ENCODE results near the gene NOS3. TPM values are rescaled to one million over a fixed set of nuclear protein-coding genes. Genes with fewer than 3 reads are reported as not detected.

The NOS3 gene
- total and polyA plus RNA-seq, 9 of the 15 experiments (the other 6 are each of a cell fraction or from before 2014, with no cell fraction given): 1.1 to 121 (median 23.6) TPM

DNA sequence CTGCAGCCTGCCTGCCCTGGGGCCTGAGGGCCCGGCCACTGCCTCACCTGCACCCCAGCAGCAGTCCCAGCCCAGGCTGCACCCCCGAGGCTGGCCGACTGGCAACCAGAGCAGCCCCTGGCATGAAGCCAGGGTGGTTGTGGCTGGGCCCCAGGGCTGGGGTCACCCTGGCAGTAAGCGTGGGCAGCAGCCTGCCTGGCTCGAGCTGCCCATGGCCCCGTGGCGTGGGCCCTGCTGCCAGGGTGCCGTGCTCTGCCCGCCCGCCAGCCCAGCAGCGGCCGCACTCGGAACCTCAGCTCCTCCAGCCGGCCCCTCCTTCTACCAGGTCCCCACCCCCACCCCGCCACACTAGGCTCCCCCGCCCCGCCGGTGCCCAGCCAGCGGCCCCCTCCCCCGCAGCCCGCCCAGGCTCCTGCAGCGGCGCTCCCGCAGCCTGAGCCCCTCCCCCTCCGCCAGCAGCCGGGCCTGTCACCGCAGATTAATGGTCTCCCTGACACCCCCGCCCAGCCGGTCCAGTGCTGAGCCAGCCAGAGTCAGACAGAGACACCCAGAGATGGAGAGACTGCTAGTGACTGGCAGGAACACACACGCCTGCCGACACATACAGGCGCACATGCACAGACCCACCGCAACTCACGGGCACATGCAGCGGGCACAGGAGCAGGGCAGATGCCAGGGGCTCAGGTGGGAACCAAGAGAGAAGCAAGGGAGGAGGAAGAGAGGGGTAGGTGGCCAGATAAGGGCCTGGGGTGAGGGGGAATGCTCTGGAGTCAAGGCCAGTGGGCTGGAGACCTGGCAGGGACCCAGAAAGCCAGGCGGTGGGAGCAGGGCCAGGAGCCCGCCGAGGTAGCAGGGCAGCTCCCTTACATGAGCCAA is 35.1 kb upstream of the NOS3 start (continued):
- no peak for TF ChIP-seq HNRNPH1 (optimal IDR thresholded peaks at IDR 0.05; ENCODE audit: low read depth, low read length)
- TF ChIP-seq MECOM (CRISPR knock-in tag; IDR thresholded peaks at IDR 0.05): 0 out of 2 replicates have a peak, but pooled peaks have one; percentile 49
- TF ChIP-seq, protein P1, sequence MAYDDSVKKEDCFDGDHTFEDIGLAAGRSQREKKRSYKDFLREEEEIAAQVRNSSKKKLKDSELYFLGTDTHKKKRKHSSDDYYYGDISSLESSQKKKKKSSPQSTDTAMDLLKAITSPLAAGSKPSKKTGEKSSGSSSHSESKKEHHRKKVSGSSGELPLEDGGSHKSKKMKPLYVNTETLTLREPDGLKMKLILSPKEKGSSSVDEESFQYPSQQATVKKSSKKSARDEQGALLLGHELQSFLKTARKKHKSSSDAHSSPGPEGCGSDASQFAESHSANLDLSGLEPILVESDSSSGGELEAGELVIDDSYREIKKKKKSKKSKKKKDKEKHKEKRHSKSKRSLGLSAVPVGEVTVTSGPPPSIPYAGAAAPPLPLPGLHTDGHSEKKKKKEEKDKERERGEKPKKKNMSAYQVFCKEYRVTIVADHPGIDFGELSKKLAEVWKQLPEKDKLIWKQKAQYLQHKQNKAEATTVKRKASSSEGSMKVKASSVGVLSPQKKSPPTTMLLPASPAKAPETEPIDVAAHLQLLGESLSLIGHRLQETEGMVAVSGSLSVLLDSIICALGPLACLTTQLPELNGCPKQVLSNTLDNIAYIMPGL (CRISPR knock-in tag; IDR thresholded peaks at IDR 0.05): no peak; the same call in 1 of the 2 replicates
- peak; percentile 44 for TF ChIP-seq HCFC1 (IDR thresholded peaks at IDR 0.05; ENCODE audit: low read depth, low read length)
- no peak for TF ChIP-seq PTBP1 (IDR thresholded peaks at IDR 0.05; ENCODE audit: low read depth, low read length)
- TF ChIP-seq, protein P2, sequence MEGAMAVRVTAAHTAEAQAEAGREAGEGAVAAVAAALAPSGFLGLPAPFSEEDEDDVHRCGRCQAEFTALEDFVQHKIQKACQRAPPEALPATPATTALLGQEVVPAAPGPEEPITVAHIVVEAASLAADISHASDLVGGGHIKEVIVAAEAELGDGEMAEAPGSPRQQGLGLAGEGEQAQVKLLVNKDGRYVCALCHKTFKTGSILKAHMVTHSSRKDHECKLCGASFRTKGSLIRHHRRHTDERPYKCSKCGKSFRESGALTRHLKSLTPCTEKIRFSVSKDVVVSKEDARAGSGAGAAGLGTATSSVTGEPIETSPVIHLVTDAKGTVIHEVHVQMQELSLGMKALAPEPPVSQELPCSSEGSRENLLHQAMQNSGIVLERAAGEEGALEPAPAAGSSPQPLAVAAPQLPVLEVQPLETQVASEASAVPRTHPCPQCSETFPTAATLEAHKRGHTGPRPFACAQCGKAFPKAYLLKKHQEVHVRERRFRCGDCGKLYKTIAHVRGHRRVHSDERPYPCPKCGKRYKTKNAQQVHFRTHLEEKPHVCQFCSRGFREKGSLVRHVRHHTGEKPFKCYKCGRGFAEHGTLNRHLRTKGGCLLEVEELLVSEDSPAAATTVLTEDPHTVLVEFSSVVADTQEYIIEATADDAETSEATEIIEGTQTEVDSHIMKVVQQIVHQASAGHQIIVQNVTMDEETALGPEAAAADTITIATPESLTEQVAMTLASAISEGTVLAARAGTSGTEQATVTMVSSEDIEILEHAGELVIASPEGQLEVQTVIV (CRISPR knock-in tag; IDR thresholded peaks at IDR 0.05; ENCODE audit: borderline replicate concordance): no peak
- TF ChIP-seq RNF2 (IDR thresholded peaks at IDR 0.05): peak; percentile 97
- TF ChIP-seq, protein P3, sequence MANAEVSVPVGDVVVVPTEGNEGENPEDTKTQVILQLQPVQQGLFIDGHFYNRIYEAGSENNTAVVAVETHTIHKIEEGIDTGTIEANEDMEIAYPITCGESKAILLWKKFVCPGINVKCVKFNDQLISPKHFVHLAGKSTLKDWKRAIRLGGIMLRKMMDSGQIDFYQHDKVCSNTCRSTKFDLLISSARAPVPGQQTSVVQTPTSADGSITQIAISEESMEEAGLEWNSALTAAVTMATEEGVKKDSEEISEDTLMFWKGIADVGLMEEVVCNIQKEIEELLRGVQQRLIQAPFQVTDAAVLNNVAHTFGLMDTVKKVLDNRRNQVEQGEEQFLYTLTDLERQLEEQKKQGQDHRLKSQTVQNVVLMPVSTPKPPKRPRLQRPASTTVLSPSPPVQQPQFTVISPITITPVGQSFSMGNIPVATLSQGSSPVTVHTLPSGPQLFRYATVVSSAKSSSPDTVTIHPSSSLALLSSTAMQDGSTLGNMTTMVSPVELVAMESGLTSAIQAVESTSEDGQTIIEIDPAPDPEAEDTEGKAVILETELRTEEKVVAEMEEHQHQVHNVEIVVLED (CRISPR knock-in tag; IDR thresholded peaks at IDR 0.05): no peak; the same call in 1 of the 2 replicates
- no peak for TF ChIP-seq KDM1A (IDR thresholded peaks at IDR 0.05)
- TF ChIP-seq CC2D1A (IDR thresholded peaks at IDR 0.05): no peak
- TF ChIP-seq CCNT2 (IDR thresholded peaks at IDR 0.05; ENCODE audit: borderline replicate concordance, extremely low read depth, insufficient read length, low read depth, low read length): peak; percentile 91
- TF ChIP-seq, protein P4, sequence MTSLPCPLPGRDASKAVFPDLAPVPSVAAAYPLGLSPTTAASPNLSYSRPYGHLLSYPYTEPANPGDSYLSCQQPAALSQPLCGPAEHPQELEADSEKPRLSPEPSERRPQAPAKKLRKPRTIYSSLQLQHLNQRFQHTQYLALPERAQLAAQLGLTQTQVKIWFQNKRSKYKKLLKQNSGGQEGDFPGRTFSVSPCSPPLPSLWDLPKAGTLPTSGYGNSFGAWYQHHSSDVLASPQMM (CRISPR knock-in tag; IDR thresholded peaks at IDR 0.05): no peak
- TF ChIP-seq RAD21 (CRISPR knock-in tag; conservative IDR thresholded peaks at IDR 0.05 in 1 of 2, IDR thresholded peaks at IDR 0.05 in 1 of 2): peak in 1 of 2 experiments; percentile 11; a peak in 3 of 4 replicates
- TF ChIP-seq MAZ (CRISPR knock-in tag; conservative IDR thresholded peaks at IDR 0.05 in 1 of 2, IDR thresholded peaks at IDR 0.05 in 1 of 2): peak; percentile 95 to 96
- TF ChIP-seq MYBL2 (IDR thresholded peaks at IDR 0.05; ENCODE audit: low read depth): no peak
- no peak for TF ChIP-seq MYBL2 (CRISPR knock-in tag; IDR thresholded peaks at IDR 0.05; ENCODE audit: borderline replicate concordance)
- peak; percentile 88 for TF ChIP-seq POLR2AphosphoS5 (IDR thresholded peaks at IDR 0.05; ENCODE audit: control insufficient read depth, insufficient read depth, low read depth, low read length)
- TF ChIP-seq ZNF696 (CRISPR knock-in tag; conservative IDR thresholded peaks at IDR 0.05): no peak
- no peak for TF ChIP-seq NFYB (IDR thresholded peaks at IDR 0.05; ENCODE audit: extremely low read depth, insufficient read length)

All from K562 (cell line).